NT2/D1 (cell line): ENCODE data around the gene DHX36.

Experiments used
- DNase-seq: peaks from one replicate; pipeline ENCODE4 v3.0.0-alpha.2; 2011; ENCODE audit warnings: low read depth, low spot score
- H3K27me3 ChIP-seq: 2 replicates; pipeline ENCODE4 v1.6.0; 2011; ENCODE audit warnings: mild to moderate bottlenecking; ENCODE audit not compliant: insufficient read length, insufficient read depth
- H3K36me3 ChIP-seq: 2 replicates; pipeline ENCODE4 v1.6.1; 2011; ENCODE audit warnings: mild to moderate bottlenecking, low read length, mixed read lengths; ENCODE audit not compliant: insufficient read depth, insufficient read length
- H3K4me1 ChIP-seq: 2 replicates; pipeline ENCODE4 v1.5.1; 2011; ENCODE audit not compliant: insufficient read depth, insufficient read length
- H3K4me3 ChIP-seq: 2 replicates; pipeline ENCODE4 v1.5.1; 2011; ENCODE audit warnings: low read depth; ENCODE audit not compliant: insufficient read length
- H3K9ac ChIP-seq: 2 replicates; pipeline ENCODE4 v1.6.0; 2011; ENCODE audit warnings: low read depth; ENCODE audit not compliant: insufficient read length
- H3K9me3 ChIP-seq: 2 replicates; pipeline ENCODE4 v1.5.1; 2011; ENCODE audit warnings: mild to moderate bottlenecking, low read length; ENCODE audit not compliant: insufficient read depth
- SUZ12 ChIP-seq: IDR thresholded peaks from 2 replicates; pipeline ENCODE4 v1.6.1; 2011; ENCODE audit not compliant: insufficient read length, insufficient read depth; ENCODE audit errors: extremely low read depth
- YY1 ChIP-seq: IDR thresholded peaks from 2 replicates; pipeline ENCODE4 v1.6.1; 2011; ENCODE audit not compliant: insufficient read length, insufficient read depth
- ZNF274 ChIP-seq: IDR thresholded peaks from 2 replicates; pipeline ENCODE4 v1.6.1; 2011; ENCODE audit warnings: mild to moderate bottlenecking, low read depth, low read length

Gene DHX36

GRCh38 chr3:154252759-154253638 lies 71.3 kb downstream of the DHX36 start:
- DNase-seq, result peak; percentile 92
- peaks cover 32% of the 10 kb centered on the region for H3K36me3 ChIP-seq
- no peak for TF ChIP-seq ZNF274
- no peak for TF ChIP-seq YY1
- no peak for TF ChIP-seq SUZ12

GRCh38 chr3:154251610-154252009 lies 72.7 kb downstream of the DHX36 start:
- peaks cover 23% of the 10 kb centered on the region for H3K36me3 ChIP-seq
- H3K9me3 ChIP-seq, result no peaks in the 10 kb centered on the region
- H3K4me3 ChIP-seq, result no peak overlapping the region
- no peak for DNase-seq
- peaks cover 2% of the 10 kb centered on the region for H3K4me1 ChIP-seq
- H3K9ac ChIP-seq, result no peak overlapping the region
- TF ChIP-seq YY1 (no peak), ZNF274 (no peak), SUZ12 (no peak)
- H3K27me3 ChIP-seq, result no peaks in the 10 kb centered on the region

More at GRCh38 chr3:154252759-154253638, 71.3 kb downstream of the DHX36 start:
- Histone ChIP-seq H3K4me3 (no peak overlapping the region), H3K4me1 (peaks cover 2% of the 10 kb centered on the region), H3K9me3 (no peaks in the 10 kb centered on the region), H3K27me3 (no peaks in the 10 kb centered on the region), H3K9ac (no peak overlapping the region)

- TF ChIP-seq SUZ12, result no peak
- no peak for TF ChIP-seq ZNF274
- TF ChIP-seq YY1, result no peak
- no peak for DNase-seq
Observed at GRCh38 chr3:154250291-154250690, 74.0 kb downstream of the DHX36 start.

GRCh38 chr3:154247806-154248415 lies 76.4 kb downstream of the DHX36 start:
- Histone ChIP-seq H3K4me1 (peaks cover 2% of the 10 kb centered on the region), H3K36me3 (peaks cover 6% of the 10 kb centered on the region), H3K9ac (no peak overlapping the region), H3K4me3 (no peak overlapping the region), H3K9me3 (no peaks in the 10 kb centered on the region), H3K27me3 (no peaks in the 10 kb centered on the region)
- TF ChIP-seq SUZ12 (no peak), ZNF274 (no peak), YY1 (no peak)
- DNase-seq, result peak; percentile 15

More at GRCh38 chr3:154250291-154250690, 74.0 kb downstream of the DHX36 start:
- no peaks in the 10 kb centered on the region for H3K27me3 ChIP-seq
- peaks cover 2% of the 10 kb centered on the region for H3K4me1 ChIP-seq
- H3K9me3 ChIP-seq, result no peaks in the 10 kb centered on the region
- no peak overlapping the region for H3K9ac ChIP-seq
- H3K4me3 ChIP-seq, result no peak overlapping the region
- H3K36me3 ChIP-seq, result peaks cover 18% of the 10 kb centered on the region

- Histone ChIP-seq H3K36me3 (peaks cover 3% of the 10 kb centered on the region), H3K4me1 (no peaks in the 10 kb centered on the region), H3K27me3 (no peaks in the 10 kb centered on the region), H3K4me3 (no peak overlapping the region), H3K9me3 (no peaks in the 10 kb centered on the region), H3K9ac (no peak overlapping the region)
- no peak for DNase-seq
- TF ChIP-seq SUZ12 (no peak), ZNF274 (no peak), YY1 (no peak)
Observed at GRCh38 chr3:154244644-154245043, 79.6 kb downstream of the DHX36 start.

- Histone ChIP-seq H3K36me3 (no peaks in the 10 kb centered on the region), H3K9ac (no peak overlapping the region), H3K9me3 (no peaks in the 10 kb centered on the region), H3K4me3 (no peak overlapping the region), H3K27me3 (no peaks in the 10 kb centered on the region), H3K4me1 (no peaks in the 10 kb centered on the region)
- TF ChIP-seq YY1 (no peak), ZNF274 (no peak), SUZ12 (no peak)
- no peak for DNase-seq
Observed at GRCh38 chr3:154243353-154243752, 80.9 kb downstream of the DHX36 start.

- Histone ChIP-seq H3K27me3 (no peaks in the 10 kb centered on the region), H3K4me1 (no peaks in the 10 kb centered on the region), H3K9me3 (no peaks in the 10 kb centered on the region), H3K4me3 (no peak overlapping the region), H3K9ac (no peak overlapping the region), H3K36me3 (no peaks in the 10 kb centered on the region)
- DNase-seq, result peak; percentile 40
- TF ChIP-seq YY1 (no peak), ZNF274 (no peak), SUZ12 (no peak)
Observed at GRCh38 chr3:154242766-154243165, 81.5 kb downstream of the DHX36 start.
